Fibroblast of skin of left quadriceps (primary cell): ENCODE data around the gene TULP1.

Experiments
- DNase-seq, 2 experiments: peaks; one replicate each; pipeline ENCODE4 v3.0.0-alpha.2; 2013; ENCODE audit warnings: low read depth in 2 of 2

The TULP1 gene

DNA sequence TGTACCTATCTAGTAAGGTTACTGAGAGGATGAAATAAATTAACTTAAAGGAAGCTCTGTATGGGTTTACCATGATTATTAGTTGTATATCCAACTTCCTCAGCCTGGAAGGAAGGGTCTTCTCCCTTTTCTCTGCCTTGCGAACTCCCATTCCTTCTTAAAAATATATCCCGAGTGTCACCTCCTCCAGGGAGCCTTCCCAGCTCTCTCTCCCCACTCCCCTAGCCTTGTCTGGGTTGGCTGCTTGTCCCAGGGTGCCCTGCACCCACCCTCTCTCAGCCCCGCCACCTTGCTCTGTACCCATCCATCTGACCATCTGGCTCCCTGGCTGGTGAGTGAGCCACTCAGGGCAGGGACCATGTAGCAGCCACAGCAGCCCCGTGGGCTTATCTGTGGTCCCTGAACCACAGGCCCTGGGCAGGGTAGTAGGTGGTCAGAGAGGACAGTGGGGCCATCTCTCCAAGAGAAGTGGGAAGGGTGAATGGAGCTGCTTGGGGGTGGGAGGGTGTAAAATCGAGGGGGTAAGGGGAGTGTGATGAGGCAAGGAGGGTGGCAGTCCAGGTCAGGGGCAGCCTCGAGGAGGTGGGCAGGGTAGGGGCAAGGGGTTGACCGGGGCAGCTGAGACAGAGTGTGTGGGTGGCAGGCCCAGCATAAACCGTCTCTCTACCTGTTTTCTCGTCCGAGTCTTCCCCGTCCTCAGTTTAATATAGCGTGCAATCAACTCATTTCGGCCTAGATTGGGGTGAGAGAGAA lies 28.6 kb downstream of the TULP1 start:
- DNase-seq: no peak

DNA sequence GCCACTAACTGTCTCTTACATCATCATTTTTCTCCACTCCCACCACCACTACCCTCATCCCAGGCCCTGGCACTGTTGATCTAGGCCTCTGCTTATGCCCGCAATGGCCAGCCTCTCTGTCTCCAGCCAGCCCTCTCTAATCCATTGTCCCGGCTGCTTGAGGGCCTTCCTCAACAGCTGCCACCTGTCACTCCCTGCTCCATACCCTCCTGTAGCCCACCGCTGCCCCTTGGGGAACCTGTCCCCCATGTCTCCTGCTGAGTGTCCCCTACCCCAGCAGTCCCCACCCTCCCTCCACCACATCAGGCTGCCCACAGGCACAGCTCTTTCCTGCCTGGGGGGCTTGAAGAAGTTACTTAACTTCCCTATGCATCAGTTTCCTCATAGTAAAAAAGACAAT lies 29.2 kb downstream of the TULP1 start:
- no peak for DNase-seq

DNA sequence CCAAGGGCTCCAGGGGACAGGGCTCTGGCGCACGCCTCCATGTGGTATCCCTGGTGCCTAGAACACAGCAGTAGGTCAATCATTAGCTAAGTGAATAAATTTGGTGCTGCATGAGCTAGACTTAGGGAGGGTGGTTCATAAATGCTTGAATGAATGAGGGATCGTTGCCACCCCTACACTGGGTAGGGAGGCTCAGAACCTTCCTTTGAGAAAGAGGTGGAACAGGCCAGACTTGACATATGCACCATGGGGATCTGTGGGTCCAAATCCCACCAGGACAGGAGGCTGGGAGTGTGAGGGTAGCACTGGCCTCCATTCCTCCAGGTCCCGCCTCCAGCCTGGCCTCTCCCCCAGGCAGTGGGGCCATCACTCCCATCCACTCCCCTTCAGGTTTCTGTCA lies 29.6 kb downstream of the TULP1 start:
- DNase-seq: no peak

DNA sequence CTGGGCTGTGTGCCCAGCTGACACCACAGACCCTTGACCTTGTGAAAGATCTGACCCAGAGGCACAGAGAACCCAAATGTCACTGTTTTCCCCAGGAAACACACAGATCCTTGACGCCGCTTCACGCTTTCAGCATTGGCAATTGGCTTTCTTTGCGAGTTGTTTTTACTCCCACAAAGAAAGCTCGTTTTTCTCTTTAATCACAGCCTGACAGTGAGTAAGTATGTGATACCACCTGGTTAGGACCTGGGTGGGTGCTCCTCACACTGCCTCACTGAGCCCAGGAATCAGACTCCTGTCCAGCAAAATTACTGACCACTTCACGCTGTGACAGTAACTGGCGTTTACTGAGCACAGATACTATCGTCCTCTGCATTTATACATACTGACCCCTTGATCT lies 31.5 kb downstream of the TULP1 start:
- DNase-seq: no peak

DNA sequence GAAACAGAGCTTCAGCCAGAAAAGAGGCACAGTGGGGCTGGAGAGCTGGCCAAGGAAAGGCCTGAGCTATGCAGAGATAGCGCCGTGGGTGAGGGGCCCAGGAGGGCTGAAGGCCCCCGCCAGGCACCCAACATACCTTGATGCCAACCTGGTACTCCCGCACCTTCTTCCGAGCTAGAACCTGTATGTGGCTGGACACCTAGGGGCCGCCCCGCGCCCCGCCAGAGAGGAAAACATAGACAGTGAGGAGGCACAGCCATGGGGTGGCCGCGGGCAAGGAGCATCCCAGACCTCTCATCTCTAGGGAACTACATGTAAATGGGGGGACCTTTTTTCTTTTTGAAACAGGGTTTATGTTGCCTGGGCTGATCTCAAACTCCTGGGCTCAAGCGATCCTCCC lies 32.5 kb downstream of the TULP1 start:
- no peak for DNase-seq

DNA sequence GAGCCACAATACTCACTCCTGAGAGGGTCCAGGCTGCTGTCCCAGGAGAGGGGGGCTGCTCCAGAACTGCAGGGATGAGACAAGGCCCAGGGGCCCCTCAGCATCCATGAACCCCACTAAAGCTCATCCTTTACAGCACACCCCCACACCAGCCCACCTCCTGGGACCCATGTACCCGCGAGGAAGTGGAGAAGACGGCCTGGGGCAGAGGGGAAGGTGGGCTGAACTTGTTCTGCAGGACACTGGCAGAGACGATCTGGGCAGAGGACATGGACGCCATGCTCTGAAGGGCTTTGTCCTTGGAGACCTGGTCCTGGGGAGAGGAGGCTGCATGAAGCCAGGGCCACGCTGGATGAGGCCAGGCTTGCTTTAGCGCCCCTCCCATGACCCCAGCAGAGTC lies 34.4 kb downstream of the TULP1 start:
- no peak for DNase-seq

DNA sequence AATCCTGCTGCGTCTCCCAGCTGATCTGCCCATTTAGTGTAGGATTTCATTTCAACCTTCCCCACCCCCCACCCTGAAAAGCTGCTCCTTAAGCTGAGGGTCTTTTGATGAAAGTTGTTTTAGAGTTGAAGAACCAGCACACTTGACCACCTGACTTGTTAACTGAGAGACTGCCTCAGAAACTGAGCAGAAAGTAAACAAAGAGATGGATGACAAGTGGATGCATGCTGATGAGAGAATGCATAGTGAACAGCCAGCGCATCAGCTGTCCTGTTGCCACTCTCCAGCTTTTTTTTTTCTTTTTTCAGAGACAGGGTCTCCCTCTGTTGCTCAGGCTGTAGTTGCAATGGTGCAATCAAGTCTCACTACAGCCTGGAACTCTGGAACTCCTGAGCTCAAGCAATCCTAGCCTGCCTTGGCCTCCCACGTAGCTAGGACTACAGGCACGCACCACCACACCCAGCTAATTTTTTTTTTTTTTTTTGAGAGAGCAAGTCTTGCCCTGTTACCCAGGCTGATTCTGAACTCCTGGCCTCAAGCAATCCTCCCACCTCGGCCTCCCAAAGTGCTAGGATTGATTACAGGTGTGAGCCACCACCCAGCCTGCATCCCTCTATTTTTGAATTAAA lies 35.0 kb downstream of the TULP1 start:
- DNase-seq: no peak

DNA sequence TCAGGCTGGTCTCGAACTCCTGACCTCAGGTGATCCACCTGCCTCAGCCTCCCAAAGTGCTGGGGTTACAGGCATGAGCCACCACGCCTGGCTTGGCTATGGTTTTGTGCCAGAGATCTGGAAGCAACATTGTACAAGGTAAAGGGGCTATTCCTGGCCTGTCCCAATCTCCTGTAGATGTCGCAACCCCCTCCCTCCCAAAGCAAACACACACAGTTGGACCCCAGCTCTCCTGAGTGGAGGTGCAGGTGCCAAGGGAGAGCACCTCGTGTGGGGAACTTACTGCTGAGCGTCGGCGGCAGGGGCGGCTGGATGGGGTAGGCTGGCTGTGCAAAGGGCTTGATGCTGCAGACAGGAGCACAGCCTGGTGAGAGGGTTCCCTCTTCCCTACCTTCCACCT lies 35.7 kb downstream of the TULP1 start:
- no peak for DNase-seq

DNA sequence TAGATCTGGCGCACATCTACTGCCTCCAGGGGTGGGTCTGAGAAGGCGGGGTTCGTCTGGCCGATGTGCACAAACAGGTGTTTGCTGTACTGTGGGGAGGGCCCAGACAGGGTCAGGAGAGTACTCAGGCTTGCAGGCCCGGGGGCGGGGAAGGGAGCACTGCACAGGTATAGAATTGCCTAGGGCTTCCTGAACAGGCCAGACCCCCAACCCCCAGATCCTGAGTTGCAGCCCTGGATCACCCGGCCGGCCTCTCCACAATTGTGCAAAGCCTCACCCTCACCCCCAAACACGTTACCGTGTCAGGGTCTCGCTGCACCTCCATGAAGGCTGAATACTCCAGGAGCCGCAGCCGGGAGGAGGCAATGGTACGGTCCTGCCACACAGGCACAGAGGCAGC lies 36.7 kb downstream of the TULP1 start:
- DNase-seq: no peak

DNA sequence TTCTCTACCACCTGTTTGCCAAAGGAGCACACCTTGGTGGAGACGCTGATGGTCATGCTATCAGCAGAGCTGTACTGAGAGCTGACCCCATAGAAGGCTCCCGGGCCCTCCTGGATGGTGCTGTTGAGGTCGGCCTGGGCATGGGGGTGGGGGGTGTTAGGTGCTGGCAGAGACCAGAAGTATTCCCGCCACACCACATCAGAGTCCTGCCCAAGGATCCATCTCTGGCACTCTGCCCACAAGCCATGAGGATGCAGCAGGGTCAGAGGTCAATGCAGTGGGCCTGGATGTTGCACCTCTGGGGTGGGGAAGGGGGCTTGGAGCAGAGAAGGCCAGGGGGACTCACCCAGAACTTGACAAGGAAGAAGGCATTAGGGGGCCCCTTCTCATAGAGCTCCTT lies 37.1 kb downstream of the TULP1 start:
- DNase-seq: no peak

DNA sequence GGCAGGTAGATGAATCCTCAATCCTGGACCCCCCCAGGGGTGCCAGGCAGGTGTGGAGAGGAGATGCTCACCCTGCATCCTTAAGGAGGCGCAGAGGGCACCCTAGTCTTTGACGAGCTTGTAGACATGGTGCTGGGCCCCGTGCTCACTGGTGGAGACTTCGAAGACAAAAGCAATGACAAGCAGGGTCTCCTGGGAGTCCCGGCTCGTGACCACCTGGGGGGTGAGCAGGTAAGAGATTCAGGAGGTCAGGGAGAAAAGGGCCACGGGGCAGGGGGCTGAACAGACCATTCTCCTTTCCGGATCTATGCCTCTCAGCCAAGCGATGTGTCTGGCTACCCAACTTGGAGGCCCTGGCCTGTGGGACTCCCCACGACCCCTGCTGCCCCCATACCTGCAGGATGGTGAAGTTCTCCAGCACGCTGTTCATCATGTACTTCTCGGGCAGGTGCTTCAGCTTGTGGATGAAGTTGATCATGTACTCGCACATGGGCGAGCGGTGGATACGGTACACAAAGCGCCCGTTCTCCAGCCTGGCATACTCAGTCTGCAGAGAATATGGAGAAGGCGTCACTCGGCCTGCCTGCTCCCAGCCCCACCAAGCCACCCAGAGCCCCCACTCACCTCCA lies 37.6 kb downstream of the TULP1 start:
- DNase-seq: no peak

DNA sequence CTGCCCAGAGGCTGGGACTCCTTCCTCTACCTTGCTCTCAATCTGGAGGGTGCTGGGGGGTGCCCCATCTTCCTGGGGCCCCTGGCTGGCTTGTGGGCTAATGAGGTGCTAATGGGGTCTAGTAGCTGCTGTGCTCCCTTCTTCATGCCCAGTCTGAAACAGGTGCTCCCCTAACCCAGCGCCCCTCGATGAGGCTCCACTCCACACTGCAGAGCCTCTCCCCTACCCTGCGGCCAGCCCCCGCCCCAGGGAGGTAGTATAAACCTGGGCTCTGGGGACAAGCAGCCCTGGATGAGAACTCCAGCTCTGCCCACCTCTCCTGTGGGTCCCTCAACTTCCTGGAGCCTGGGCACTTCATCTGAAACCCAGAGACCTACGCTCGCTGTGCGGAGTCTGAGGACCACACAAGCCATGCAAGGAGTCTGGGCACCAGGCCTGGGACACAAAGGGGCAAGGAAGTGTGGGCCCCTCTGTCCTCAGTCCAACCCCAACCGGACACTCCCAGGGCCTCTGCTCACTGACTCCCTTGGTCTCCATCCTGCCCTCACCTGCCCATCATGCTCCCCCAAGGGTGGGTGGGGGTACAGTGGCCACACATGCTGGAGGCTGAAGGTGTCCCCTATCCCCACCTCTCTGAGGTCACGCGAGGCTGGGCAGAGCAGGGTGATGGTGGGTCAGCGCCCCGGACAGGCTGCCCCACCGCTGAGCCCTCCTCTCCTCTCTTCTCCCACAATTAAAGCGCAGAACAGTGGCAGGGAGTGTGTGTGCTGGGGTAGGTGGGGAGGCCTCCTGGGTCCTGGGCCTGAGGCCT lies 38.4 kb downstream of the TULP1 start:
- DNase-seq: no peak

DNA sequence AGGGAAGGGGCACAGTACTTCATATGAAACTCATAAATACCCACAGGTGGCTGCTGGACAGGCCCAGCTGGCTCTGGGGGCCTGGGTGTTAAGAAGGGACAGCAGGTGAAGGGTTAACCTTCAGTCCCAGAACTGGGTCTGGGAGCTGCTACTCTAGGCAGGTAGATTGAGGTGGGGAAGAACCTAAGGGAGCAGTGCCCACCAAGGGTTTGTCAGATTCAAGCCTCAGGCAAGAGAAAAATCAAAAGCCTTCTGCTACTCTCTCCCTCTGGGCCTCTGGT lies 38.9 kb downstream of the TULP1 start:
- DNase-seq: no peak

DNA sequence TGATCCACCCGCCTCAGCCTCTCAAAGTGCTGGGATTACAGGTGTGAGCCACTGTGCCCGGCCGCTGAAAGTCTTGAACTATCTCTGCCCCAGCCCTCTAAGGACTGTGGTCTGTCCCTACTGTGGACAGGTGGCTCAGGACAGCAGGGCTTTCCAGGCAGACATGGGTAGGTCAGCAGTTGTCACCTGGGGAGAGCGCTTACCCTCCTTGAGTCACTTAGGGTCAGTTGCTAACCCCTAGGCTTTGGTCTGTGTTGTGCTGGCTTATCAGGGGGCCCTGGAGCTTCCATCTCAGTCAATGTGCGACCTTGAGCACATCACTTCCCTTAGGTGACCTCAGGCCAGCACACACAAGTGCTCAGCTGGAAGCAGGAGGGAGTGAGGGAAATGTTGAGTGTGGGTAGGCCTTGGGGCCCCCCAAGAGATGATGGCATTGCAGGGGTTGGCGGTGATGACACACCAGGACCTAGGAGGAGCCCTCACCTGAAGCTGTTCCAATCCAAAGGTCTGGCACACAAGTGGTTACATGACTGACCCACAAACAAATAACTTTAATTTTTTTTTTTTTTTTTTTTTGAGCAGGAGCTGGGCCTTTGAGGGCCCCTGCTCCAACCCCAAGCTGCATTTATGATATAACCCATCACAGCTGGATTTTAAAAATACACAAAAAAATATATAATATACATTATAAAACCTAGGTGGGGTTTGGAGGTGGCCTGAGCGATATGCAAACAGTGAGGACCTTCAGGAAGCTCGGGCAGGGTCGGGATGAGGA lies 39.4 kb downstream of the TULP1 start:
- DNase-seq: no peak

DNA sequence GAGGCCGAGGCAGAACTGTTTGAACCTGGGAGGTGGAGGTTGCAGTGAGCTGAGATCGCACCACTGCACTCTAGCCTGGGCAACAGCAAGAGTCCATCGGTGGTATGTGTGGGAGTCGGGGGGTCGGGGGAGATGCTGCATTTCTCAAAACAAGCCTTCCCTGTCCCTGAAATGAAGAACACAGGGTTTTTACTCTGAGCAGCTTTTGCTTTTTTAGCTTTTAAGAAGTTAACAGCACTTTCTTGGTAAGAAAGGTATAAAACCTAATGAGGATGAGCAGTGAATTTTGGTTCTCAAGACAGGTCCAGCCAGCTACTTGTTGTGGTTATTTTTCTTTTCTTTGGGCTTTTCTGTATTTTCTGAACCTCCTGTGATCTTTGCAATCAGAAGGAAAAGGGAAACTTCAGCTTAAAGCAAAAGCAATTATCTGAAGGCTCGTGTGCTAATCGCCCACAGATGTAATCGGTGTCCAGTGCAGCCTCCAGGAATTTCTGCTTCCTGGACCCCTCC lies 40.8 kb downstream of the TULP1 start:
- no peak for DNase-seq

DNA sequence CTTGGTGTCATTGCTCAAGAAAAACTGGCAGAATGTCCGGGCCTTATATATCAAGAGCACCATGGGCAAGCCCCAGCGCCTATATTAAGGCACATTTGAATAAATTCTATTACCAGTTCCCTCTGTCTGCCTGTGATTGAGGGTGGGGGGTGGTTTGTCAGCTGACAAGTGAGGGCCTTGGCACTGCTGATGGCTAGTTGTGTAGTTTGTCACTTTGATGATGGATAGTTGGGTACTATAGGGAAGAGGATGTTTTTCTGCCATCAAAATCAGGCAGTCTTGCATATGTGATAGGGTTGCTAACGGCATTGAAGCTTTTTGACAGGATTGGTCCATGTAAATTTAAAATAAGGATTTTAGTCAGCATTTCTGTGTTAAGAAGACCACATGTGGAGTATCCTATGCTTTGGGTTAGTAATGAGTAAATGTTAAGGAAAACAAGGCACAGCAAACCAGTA lies 42.0 kb downstream of the TULP1 start:
- DNase-seq: no peak

DNA sequence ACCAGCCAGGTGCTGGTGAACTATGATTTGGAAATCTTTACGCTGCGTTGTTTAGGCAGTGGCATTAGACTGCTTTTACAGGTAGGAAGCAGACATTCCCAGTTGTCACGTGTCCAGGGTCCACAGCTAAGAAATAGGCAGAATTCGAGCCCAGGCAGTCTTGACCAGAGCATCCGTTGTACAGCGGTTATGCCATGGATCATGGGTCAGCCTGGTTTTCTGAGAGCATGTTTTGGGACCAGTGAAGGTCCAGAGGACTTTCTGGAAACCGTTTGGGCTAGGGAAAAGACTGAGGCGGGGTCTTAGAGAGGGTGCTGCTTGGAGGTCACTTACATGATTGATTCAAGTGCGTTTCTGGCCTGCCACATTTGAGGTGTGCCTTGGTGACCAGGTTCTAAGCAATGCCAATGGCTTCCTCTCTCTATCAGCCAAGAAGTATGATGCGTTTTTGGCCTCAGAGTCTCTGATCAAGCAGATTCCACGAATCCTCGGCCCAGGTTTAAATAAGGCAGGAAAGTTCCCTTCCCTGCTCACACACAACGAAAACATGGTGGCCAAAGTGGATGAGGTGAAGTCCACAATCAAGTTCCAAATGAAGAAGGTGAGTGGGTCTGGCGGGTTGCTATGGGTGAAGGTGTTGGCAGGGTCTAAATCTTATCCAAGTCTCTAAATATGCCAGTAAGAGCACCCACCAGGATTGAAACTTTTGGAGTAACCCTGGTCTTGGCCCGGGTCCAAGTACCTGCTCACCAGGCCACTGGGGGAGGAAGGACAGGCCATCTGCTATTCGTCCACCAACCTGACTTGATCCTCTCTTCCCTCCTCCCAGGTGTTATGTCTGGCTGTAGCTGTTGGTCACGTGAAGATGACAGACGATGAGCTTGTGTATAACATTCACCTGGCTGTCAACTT lies 42.7 kb downstream of the TULP1 start:
- DNase-seq: no peak

DNA sequence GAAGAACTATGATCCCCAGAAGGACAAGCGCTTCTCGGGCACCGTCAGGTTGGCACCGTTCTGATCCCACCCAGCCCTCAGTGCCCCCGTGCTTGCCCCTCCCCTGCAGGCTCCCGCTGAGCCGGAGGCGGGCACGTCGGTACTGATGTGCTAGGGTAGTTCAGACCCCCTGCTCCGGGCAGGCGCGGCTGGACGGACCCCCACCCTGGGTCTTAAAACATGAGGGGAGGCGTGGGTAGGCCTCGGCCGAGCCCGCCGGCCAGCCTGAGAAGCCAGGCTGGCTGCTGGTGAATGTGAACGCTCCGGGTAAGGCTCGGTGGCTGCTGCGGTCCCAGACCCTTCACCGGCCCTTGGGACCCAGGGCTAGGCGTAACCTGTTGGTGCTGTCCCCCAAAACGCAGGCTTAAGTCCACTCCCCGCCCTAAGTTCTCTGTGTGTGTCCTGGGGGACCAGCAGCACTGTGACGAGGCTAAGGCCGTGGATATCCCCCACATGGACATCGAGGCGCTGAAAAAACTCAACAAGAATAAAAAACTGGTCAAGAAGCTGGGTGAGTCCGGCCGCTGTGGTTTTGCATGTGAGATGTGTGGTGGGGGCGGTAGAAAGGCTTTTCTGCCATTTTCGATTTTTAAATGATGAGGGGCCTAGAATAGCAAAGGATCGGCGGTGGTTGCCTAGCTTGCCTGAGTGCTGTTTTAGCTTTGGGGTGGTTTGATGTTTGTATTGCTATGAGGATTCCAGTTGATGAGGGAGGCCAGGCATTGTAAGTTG lies 43.5 kb downstream of the TULP1 start:
- DNase-seq: no peak

DNA sequence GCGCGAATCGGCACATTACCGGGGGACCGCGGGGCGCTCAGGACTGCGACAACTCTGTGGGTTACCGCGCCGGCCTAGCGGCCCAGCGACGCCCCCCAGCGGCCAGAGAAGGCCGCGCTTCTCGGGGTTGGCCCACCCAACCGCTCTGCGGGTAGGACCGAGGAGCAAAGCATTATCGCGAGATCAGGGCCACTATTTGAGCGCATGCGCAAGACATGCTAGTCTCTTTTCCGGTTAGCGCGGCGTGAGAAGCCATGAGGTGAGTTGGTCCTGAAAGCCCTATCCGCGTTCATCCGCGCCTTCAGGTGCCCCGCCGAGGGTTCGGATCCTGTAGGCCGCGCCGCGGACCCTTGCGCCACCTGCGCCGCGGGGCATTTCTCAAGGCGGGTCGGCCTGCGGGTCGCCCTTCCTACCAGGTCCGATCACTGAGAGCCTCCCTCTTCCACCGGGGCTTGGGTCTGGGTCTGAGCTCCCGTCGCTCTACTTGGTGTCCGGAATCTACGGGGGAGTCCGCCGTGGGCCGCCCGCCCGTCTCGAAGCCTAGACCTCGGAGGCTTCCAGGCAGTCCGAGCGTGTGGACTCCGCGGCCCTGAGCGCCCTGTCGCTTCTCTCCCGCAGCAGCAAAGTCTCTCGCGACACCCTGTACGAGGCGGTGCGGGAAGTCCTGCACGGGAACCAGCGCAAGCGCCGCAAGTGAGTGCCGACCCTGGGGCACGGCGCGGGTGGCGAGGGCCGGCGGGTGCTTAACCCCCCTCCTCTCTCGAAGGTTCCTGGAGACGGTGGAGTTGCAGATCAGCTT lies 44.3 kb downstream of the TULP1 start, which contains the start of gene RPL10A:
Gene RPL10A, plus strand, starts transcription at position 221 of the 799 bp plus-strand sequence. Its CDS starts 34 bp downstream, at position 255.
- peak; percentile 93 to 94 for DNase-seq
